Endothelial cell of umbilical vein (primary cell): ENCODE results near the gene PIP5K1C.

ENCODE experiments used
- EZH2 ChIP-seq: IDR thresholded peaks from 2 replicates; pipeline ENCODE4 v1.6.1; 2012; ENCODE audit warnings: borderline replicate concordance, low read depth, mild to moderate bottlenecking, moderate library complexity, low read length, inconsistent platforms; ENCODE audit not compliant: severe bottlenecking
- FOS ChIP-seq: IDR thresholded peaks from 2 replicates; pipeline ENCODE4 v1.6.1; 2011; ENCODE audit warnings: mild to moderate bottlenecking, low read length, moderate library complexity, borderline replicate concordance; ENCODE audit not compliant: insufficient read depth
- GATA2 ChIP-seq: IDR thresholded peaks from 2 replicates; pipeline ENCODE4 v1.7.0; 2011; ENCODE audit warnings: low read depth, mild to moderate bottlenecking, moderate library complexity, mixed read lengths, low read length; ENCODE audit not compliant: insufficient read length, insufficient read depth
- JUN ChIP-seq: IDR thresholded peaks from 2 replicates; pipeline ENCODE4 v1.6.1; 2011; ENCODE audit warnings: borderline replicate concordance, low read depth; ENCODE audit not compliant: insufficient read length, insufficient read depth
- MAX ChIP-seq: IDR thresholded peaks from 2 replicates; pipeline ENCODE4 v1.6.1; 2011; ENCODE audit not compliant: insufficient read depth, insufficient read length
- POLR2A ChIP-seq: IDR thresholded peaks from 2 replicates; pipeline ENCODE4 v1.6.1; 2012; ENCODE audit warnings: low read depth, mild to moderate bottlenecking, control low read depth, low read length
- POLR2AphosphoS5 ChIP-seq: IDR thresholded peaks from 2 replicates; pipeline ENCODE4 v1.6.1; 2012; ENCODE audit warnings: low read depth, mild to moderate bottlenecking, control low read depth, low read length, moderate library complexity; ENCODE audit not compliant: insufficient read depth
- TF ChIP-seq, protein P1 (sequence below), 2 donors: IDR thresholded peaks; 1 replicate in 1 of 2; 2 replicates in 1 of 2; pipeline ENCODE4 v1.5.1; 2011; ENCODE audit warnings: low read length in 2 of 2, mild to moderate bottlenecking in 2 of 2, moderate library complexity in 2 of 2, control low read depth in 1 of 2, inconsistent platforms in 1 of 2, low read depth in 1 of 2; ENCODE audit not compliant: insufficient read depth in 1 of 2; ENCODE audit errors: extremely low read depth in 1 of 2

DNA sequence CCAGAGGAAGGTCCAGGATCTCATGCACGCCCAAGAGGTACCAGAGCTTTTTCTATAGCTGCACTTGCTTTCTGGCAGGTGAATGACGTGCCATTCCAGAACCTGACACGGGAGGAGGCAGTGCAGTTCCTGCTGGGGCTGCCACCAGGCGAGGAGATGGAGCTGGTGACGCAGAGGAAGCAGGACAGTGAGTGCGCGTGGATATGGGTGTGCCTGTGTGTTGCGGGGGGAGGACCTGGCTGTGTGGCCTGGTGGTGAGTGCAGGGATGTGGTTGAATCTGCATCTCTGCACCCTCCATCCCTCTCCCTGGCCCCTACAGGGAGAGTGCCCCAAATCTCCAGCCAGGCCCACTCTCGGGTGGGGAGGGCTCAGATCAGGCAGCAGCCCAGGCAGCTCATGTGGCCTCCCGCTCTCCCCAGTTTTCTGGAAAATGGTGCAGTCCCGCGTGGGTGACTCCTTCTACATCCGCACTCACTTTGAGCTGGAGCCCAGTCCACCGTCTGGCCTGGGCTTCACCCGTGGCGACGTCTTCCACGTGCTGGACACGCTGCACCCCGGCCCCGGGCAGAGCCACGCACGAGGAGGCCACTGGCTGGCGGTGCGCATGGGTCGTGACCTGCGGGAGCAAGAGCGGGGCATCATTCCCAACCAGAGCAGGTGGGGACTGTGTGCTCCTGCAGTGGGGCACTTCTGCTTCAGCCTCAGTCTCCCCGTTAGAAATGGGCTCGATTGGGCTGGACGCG, 38.4 kb upstream of the PIP5K1C start:
- TF ChIP-seq POLR2A (no peak), EZH2 (no peak), MAX (no peak), JUN (no peak), POLR2AphosphoS5 (no peak), GATA2 (no peak), FOS (no peak)
- TF ChIP-seq, protein P1, sequence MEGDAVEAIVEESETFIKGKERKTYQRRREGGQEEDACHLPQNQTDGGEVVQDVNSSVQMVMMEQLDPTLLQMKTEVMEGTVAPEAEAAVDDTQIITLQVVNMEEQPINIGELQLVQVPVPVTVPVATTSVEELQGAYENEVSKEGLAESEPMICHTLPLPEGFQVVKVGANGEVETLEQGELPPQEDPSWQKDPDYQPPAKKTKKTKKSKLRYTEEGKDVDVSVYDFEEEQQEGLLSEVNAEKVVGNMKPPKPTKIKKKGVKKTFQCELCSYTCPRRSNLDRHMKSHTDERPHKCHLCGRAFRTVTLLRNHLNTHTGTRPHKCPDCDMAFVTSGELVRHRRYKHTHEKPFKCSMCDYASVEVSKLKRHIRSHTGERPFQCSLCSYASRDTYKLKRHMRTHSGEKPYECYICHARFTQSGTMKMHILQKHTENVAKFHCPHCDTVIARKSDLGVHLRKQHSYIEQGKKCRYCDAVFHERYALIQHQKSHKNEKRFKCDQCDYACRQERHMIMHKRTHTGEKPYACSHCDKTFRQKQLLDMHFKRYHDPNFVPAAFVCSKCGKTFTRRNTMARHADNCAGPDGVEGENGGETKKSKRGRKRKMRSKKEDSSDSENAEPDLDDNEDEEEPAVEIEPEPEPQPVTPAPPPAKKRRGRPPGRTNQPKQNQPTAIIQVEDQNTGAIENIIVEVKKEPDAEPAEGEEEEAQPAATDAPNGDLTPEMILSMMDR (IDR thresholded peaks at IDR 0.05; ENCODE audit: extremely low read depth in 1 of 2, insufficient read depth in 1 of 2, low read depth in 1 of 2, low read length in 2 of 2) = no peak
